Cardiac atrium fibroblast (primary cell): ENCODE measurements around the gene AR. TPM values are rescaled to one million over a fixed set of nuclear protein-coding genes. Genes with fewer than 3 reads are reported as not detected.

ENCODE experiments used
- total RNA-seq: library from RNA; depleted of rRNA; stranded (reverse); fragments of >200 nt; gene quantifications from 2 replicates; pipeline ENCODE4 v1.2.3, GENCODE V29; 2015

Gene AR, protein sequence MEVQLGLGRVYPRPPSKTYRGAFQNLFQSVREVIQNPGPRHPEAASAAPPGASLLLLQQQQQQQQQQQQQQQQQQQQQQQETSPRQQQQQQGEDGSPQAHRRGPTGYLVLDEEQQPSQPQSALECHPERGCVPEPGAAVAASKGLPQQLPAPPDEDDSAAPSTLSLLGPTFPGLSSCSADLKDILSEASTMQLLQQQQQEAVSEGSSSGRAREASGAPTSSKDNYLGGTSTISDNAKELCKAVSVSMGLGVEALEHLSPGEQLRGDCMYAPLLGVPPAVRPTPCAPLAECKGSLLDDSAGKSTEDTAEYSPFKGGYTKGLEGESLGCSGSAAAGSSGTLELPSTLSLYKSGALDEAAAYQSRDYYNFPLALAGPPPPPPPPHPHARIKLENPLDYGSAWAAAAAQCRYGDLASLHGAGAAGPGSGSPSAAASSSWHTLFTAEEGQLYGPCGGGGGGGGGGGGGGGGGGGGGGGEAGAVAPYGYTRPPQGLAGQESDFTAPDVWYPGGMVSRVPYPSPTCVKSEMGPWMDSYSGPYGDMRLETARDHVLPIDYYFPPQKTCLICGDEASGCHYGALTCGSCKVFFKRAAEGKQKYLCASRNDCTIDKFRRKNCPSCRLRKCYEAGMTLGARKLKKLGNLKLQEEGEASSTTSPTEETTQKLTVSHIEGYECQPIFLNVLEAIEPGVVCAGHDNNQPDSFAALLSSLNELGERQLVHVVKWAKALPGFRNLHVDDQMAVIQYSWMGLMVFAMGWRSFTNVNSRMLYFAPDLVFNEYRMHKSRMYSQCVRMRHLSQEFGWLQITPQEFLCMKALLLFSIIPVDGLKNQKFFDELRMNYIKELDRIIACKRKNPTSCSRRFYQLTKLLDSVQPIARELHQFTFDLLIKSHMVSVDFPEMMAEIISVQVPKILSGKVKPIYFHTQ
- total RNA-seq = 1.6 and 2.7 TPM in 2 replicates

DNA sequence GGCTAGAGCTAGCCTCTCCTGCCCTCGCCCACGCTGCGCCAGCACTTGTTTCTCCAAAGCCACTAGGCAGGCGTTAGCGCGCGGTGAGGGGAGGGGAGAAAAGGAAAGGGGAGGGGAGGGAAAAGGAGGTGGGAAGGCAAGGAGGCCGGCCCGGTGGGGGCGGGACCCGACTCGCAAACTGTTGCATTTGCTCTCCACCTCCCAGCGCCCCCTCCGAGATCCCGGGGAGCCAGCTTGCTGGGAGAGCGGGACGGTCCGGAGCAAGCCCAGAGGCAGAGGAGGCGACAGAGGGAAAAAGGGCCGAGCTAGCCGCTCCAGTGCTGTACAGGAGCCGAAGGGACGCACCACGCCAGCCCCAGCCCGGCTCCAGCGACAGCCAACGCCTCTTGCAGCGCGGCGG lies at the start of gene AR:
TSS of gene AR (plus strand) at position 204 of the 400 bp plus-strand sequence. CDS start 1,126 bp downstream, outside the sequence.

